KMS-11 (cell line): ENCODE data around the gene NRM.

Source experiments
- H2AFZ ChIP-seq: fragments of 200-600 bp; sonication (generic); 2 replicates; pipeline ENCODE4 v1.6.1; 2016; ENCODE audit warnings: antibody characterized with exemption, mixed run types, low read depth
- H3K27ac ChIP-seq: fragments of 200-600 bp; sonication (generic); 2 replicates; pipeline ENCODE4 v1.6.1; 2016; ENCODE audit warnings: mild to moderate bottlenecking, mixed run types
- H3K27me3 ChIP-seq: fragments of 200-600 bp; sonication (generic); 2 replicates; pipeline ENCODE4 v1.6.1; 2017; ENCODE audit warnings: mild to moderate bottlenecking, low read depth, mixed run types, moderate library complexity; ENCODE audit not compliant: insufficient read depth
- H3K36me3 ChIP-seq: fragments of 200-600 bp; sonication (generic); 2 replicates; pipeline ENCODE4 v1.6.1; 2017; ENCODE audit warnings: mild to moderate bottlenecking, mixed run types; ENCODE audit not compliant: insufficient read depth
- H3K4me1 ChIP-seq: fragments of 200-600 bp; sonication (generic); 2 replicates; pipeline ENCODE4 v1.6.1; 2016; ENCODE audit warnings: mild to moderate bottlenecking, low read depth, mixed run types; ENCODE audit not compliant: poor library complexity, severe bottlenecking
- H3K4me2 ChIP-seq: fragments of 200-600 bp; sonication (generic); 2 replicates; pipeline ENCODE4 v1.7.0; 2016; ENCODE audit warnings: mild to moderate bottlenecking, mixed run types
- H3K4me3 ChIP-seq: fragments of 200-600 bp; sonication (generic); IDR thresholded peaks from 2 replicates; pipeline ENCODE4 v1.6.1; 2017; ENCODE audit warnings: low read depth, low read length, mixed read lengths; ENCODE audit not compliant: insufficient read depth
- H3K79me2 ChIP-seq: fragments of 200-600 bp; sonication (generic); 2 replicates; pipeline ENCODE4 v1.6.1; 2016; ENCODE audit warnings: low read depth, mixed run types; ENCODE audit not compliant: insufficient read depth
- H3K9ac ChIP-seq: fragments of 200-600 bp; sonication (generic); 2 replicates; pipeline ENCODE4 v1.6.1; 2016; ENCODE audit warnings: mild to moderate bottlenecking, mixed run types
- H4K20me1 ChIP-seq: fragments of 200-600 bp; sonication (generic); 2 replicates; pipeline ENCODE4 v1.6.1; 2016; ENCODE audit warnings: mild to moderate bottlenecking, mixed run types; ENCODE audit not compliant: insufficient read depth
- TF ChIP-seq, protein P1 (sequence below): fragments of 200-600 bp; sonication (generic); conservative IDR thresholded peaks from 2 replicates; pipeline ENCODE4 v1.6.1; 2017; ENCODE audit warnings: low read depth, mild to moderate bottlenecking, antibody characterized with exemption, low read length, moderate library complexity, mixed read lengths

NRM gene

GRCh38 chr6:30644769-30645168 lies 46.0 kb downstream of the NRM start:
- Histone ChIP-seq H3K27me3 (no peaks in the 10 kb centered on the region), H3K9ac (no peak overlapping the region), H3K36me3 (no peaks in the 10 kb centered on the region), H3K4me2 (no peak overlapping the region), H3K4me1 (peaks cover 13% of the 10 kb centered on the region), H3K4me3 (no peak overlapping the region), H3K27ac (no peak overlapping the region), H4K20me1 (no peaks in the 10 kb centered on the region), H2AFZ (no peak overlapping the region), H3K79me2 (peaks cover 30% of the 10 kb centered on the region)
- TF ChIP-seq, protein P1, sequence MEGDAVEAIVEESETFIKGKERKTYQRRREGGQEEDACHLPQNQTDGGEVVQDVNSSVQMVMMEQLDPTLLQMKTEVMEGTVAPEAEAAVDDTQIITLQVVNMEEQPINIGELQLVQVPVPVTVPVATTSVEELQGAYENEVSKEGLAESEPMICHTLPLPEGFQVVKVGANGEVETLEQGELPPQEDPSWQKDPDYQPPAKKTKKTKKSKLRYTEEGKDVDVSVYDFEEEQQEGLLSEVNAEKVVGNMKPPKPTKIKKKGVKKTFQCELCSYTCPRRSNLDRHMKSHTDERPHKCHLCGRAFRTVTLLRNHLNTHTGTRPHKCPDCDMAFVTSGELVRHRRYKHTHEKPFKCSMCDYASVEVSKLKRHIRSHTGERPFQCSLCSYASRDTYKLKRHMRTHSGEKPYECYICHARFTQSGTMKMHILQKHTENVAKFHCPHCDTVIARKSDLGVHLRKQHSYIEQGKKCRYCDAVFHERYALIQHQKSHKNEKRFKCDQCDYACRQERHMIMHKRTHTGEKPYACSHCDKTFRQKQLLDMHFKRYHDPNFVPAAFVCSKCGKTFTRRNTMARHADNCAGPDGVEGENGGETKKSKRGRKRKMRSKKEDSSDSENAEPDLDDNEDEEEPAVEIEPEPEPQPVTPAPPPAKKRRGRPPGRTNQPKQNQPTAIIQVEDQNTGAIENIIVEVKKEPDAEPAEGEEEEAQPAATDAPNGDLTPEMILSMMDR, result no peak

DNA sequence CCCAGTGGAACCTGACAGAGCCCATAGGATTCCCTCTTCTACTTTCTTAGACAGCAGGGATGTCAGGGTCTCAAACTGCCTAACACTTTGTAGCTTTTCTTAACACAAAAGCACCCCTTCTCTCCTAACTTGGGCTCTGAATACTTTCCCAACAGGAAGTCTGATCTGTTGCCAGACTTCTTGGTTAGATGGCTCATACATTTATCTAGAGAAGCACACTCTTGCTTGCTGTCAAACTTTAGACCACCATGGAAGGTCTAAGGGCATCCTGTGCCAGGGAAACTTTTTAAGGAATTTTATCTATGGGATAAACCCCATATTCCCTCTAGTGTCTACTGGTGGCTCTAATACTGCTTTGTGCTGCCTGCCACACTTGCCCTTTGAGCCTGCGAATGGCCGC lies 47.1 kb downstream of the NRM start:
- peaks cover 20% of the 10 kb centered on the region for H3K79me2 ChIP-seq

DNA sequence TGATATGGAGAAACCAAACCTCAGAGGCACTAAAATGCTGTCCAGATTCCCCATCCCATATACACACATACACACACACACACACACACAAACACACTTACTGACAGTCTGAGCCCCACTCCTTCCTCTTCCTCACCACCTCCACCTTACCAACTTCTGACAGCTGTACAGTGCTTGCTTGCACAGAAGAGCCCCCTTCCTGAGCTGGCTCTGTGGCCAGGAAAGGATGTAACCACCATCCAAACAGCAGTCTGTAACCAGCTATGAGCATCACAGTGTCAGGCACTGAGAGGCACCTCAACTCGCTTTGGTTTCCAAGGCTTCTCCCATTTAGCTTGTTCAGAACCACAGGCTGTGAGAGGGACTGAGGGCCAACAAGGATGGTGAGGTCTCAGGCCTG lies 49.7 kb downstream of the NRM start:
- Histone ChIP-seq H3K4me2 (no peak overlapping the region), H3K79me2 (peaks cover 4% of the 10 kb centered on the region; the same call in 1 of the 2 replicates), H3K27me3 (no peaks in the 10 kb centered on the region), H3K36me3 (no peaks in the 10 kb centered on the region), H3K4me3 (no peak overlapping the region), H3K4me1 (no peaks in the 10 kb centered on the region), H3K27ac (no peak overlapping the region), H4K20me1 (no peaks in the 10 kb centered on the region), H2AFZ (no peak overlapping the region), H3K9ac (no peak overlapping the region)
- TF ChIP-seq, protein P1, result no peak

More for the DNA sequence above, 47.1 kb downstream of the NRM start:
- Histone ChIP-seq H3K36me3 (no peaks in the 10 kb centered on the region), H3K27me3 (no peaks in the 10 kb centered on the region), H3K27ac (no peak overlapping the region), H3K9ac (no peak overlapping the region), H3K4me1 (peaks cover 13% of the 10 kb centered on the region), H2AFZ (no peak overlapping the region), H3K4me3 (no peak overlapping the region), H3K4me2 (no peak overlapping the region), H4K20me1 (no peaks in the 10 kb centered on the region)
- TF ChIP-seq, protein P1, result no peak

DNA sequence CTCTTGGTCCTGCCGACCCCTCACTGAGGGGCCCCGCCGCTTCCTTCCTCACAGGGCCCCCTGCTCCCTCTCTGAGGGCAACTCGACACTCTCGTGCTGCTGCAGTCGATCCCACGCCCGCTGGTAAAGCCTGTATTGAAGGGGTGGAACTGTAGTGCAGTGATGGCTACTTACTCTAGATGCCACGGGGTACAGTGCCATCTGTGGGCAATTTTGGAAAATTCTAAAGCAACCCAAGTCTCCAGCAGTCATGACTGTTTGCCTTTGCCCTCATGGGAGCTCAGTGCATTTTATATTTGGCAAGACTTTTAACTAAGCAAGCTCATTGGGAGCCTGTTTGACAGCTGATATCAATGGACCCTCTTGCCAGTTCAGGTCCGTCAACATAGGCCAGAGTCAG lies 50.3 kb downstream of the NRM start:
- Histone ChIP-seq H3K79me2 (no peaks in the 10 kb centered on the region), H3K4me2 (no peak overlapping the region), H2AFZ (no peak overlapping the region), H3K27ac (no peak overlapping the region), H4K20me1 (no peaks in the 10 kb centered on the region), H3K27me3 (no peaks in the 10 kb centered on the region), H3K4me3 (no peak overlapping the region), H3K36me3 (no peaks in the 10 kb centered on the region), H3K9ac (no peak overlapping the region), H3K4me1 (no peaks in the 10 kb centered on the region)
- TF ChIP-seq, protein P1, result no peak
